ENCODE results near the gene UROC1.

The UROC1 gene

GRCh38 chr3:126494970-126495230, 22.7 kb downstream of the UROC1 start:
- no peak for DNase-seq (ENCODE audit: low spot score)

- DNase-seq (ENCODE audit: low spot score) = no peak
Measured at GRCh38 chr3:126494204-126494969, 23.2 kb downstream of the UROC1 start.

GRCh38 chr3:126493739-126494138, 23.8 kb downstream of the UROC1 start:
- DNase-seq (ENCODE audit: low spot score) = no peak

- no peak for DNase-seq (ENCODE audit: low spot score)
Measured at GRCh38 chr3:126493051-126493450, 24.5 kb downstream of the UROC1 start.

- no peak for DNase-seq (ENCODE audit: low spot score)
Measured at GRCh38 chr3:126491221-126492013, 26.2 kb downstream of the UROC1 start.

GRCh38 chr3:126490619-126491018, 27.0 kb downstream of the UROC1 start:
- no peak for DNase-seq (ENCODE audit: low spot score)

- DNase-seq (ENCODE audit: low spot score) = no peak
Measured at GRCh38 chr3:126488886-126489569, 28.5 kb downstream of the UROC1 start.

- DNase-seq (ENCODE audit: low spot score) = no peak
Measured at GRCh38 chr3:126488185-126488584, 29.4 kb downstream of the UROC1 start.

GRCh38 chr3:126487151-126487771, 30.3 kb downstream of the UROC1 start:
- DNase-seq (ENCODE audit: low spot score) = no peak

GRCh38 chr3:126486360-126486847, 31.2 kb downstream of the UROC1 start:
- no peak for DNase-seq (ENCODE audit: low spot score)

GRCh38 chr3:126485956-126486355, 31.6 kb downstream of the UROC1 start:
- DNase-seq (ENCODE audit: low spot score) = no peak

GRCh38 chr3:126485176-126485897, 32.2 kb downstream of the UROC1 start:
- DNase-seq (ENCODE audit: low spot score) = no peak

- no peak for DNase-seq (ENCODE audit: low spot score)
Measured at GRCh38 chr3:126484662-126485061, 32.9 kb downstream of the UROC1 start.

GRCh38 chr3:126484148-126484547, 33.4 kb downstream of the UROC1 start:
- no peak for DNase-seq (ENCODE audit: low spot score)

GRCh38 chr3:126483321-126483761, 34.2 kb downstream of the UROC1 start:
- no peak for DNase-seq (ENCODE audit: low spot score)

- DNase-seq (ENCODE audit: low spot score) = no peak
Measured at GRCh38 chr3:126482503-126483255, 34.9 kb downstream of the UROC1 start.

- no peak for DNase-seq (ENCODE audit: low spot score)
Measured at GRCh38 chr3:126481808-126482502, 35.6 kb downstream of the UROC1 start.

- DNase-seq (ENCODE audit: low spot score) = no peak
Measured at GRCh38 chr3:126480861-126481260, 36.7 kb downstream of the UROC1 start.

GRCh38 chr3:126480206-126480605, 37.4 kb downstream of the UROC1 start:
- no peak for DNase-seq (ENCODE audit: low spot score)

- no peak for DNase-seq (ENCODE audit: low spot score)
Measured at GRCh38 chr3:126479642-126480041, 37.9 kb downstream of the UROC1 start.
